GM18951 (cell line): ENCODE data around the gene GALK1.

Experiments used
- POLR2A ChIP-seq: IDR thresholded peaks from 4 replicates; pipeline ENCODE4 v1.6.1; 2011; ENCODE audit warnings: mild to moderate bottlenecking; ENCODE audit not compliant: insufficient read length, insufficient read depth; ENCODE audit errors: extremely low read depth
- in situ Hi-C: fragments of 300-500 bp; cut with MboI; formaldehyde crosslinking; loops from one replicate; pipeline ENCODE4 v1.12.0; 2022; ENCODE audit warnings: low sequenced_read_pairs, mixed read lengths, inconsistent platforms; ENCODE audit not compliant: unreplicated experiment

GALK1 gene

GRCh38 chr17:75755205-75755901, 9.6 kb downstream of the GALK1 start:
- in situ Hi-C loops, result loop anchor here (5.0 kb wide), 1 partner anchor 118 kb away; no protein-coding TSS in a partner anchor
- TF ChIP-seq POLR2A, result no peak

- TF ChIP-seq POLR2A, result no peak
- in situ Hi-C loops, result loop anchor here (5.0 kb wide), 1 partner anchor 117 kb away; no protein-coding TSS in a partner anchor
Observed at GRCh38 chr17:75754378-75755204, 10.4 kb downstream of the GALK1 start.

GRCh38 chr17:75753514-75754377, 11.2 kb downstream of the GALK1 start:
- peak; percentile 37 for TF ChIP-seq POLR2A
- in situ Hi-C loops, result no loop called here

- in situ Hi-C loops, result no loop called here
- TF ChIP-seq POLR2A, result no peak
Observed at GRCh38 chr17:75752802-75753513, 12.0 kb downstream of the GALK1 start.

- in situ Hi-C loops, result no loop called here
- TF ChIP-seq POLR2A, result no peak
Observed at GRCh38 chr17:75752405-75752709, 12.6 kb downstream of the GALK1 start.

- TF ChIP-seq POLR2A, result no peak
- in situ Hi-C loops, result no loop called here
Observed at GRCh38 chr17:75751676-75752404, 13.2 kb downstream of the GALK1 start.

GRCh38 chr17:75750661-75751423, 14.2 kb downstream of the GALK1 start:
- in situ Hi-C loops, result no loop called here
- no peak for TF ChIP-seq POLR2A

GRCh38 chr17:75749545-75750389, 15.2 kb downstream of the GALK1 start:
- no peak for TF ChIP-seq POLR2A
- in situ Hi-C loops, result loop anchor here (10.0 kb wide), 2 partner anchors 65 to 135 kb away; no protein-coding TSS in a partner anchor

- in situ Hi-C loops, result loop anchor here (10.0 kb wide), 2 partner anchors 64 to 134 kb away; no protein-coding TSS in a partner anchor
- no peak for TF ChIP-seq POLR2A
Observed at GRCh38 chr17:75748706-75749105, 16.3 kb downstream of the GALK1 start.

- TF ChIP-seq POLR2A, result no peak
- in situ Hi-C loops, result loop anchor here (10.0 kb wide), 2 partner anchors 59 to 129 kb away; no protein-coding TSS in a partner anchor
Observed at GRCh38 chr17:75743625-75744206, 21.3 kb downstream of the GALK1 start.
